22Rv1 (cell line): Measurements from ENCODE around the gene CROCC2.

Source experiments
- ZFX ChIP-seq: fragments of 450-650 bp; IDR thresholded peaks from 2 replicates; pipeline ENCODE4 v1.6.1; 2017; ENCODE audit warnings: antibody characterized with exemption, borderline replicate concordance
- TF ChIP-seq, protein P1 (sequence below): fragments of 450-650 bp; IDR thresholded peaks from 2 replicates; pipeline ENCODE4 v1.5.1; 2017; ENCODE audit warnings: mild to moderate bottlenecking

DNA sequence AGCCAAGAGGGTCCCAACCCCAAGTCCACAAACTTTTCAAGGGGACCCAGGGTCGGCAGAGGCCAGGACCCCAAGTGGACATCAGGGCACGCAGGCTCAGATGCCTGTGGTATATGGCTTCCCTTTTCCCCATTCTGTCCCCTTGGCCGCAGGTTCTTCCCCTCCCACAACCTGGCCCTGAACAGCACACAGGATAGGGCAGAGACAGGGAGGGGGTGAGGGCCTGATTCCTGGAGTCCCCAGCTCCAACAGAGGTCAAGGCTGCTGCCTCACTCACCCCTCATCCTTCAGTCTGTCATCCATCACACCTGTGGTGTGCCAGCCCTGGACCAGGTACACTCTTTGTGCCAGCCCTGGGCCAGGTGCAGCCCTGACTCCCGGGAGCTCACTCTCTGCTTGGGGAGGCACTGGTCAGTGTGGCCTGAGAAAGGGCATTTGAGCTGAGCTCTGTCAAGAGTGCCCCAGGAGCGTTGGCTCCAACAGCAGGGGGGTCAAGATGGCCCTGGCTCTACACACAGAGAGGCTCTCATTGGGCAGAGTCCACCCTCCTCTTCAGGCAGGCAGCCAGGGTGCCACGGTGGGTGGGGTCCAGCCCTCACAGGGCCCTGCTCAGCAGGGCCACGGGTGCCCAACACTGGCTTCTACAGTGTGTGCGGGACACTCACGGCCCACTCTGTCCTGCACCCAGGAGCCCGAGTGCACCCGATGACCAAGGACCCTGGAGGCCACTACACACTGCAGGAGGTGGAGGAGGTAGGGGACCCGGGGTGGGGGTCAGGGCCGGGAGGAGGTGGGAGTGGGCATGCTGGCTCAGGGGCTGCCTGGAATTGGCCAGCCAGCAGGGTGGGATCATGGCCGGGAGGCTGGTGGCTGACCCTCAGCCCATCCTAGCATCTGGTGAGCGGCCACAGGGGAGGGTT is 35.9 kb upstream of the CROCC2 start:
- TF ChIP-seq, protein P1, sequence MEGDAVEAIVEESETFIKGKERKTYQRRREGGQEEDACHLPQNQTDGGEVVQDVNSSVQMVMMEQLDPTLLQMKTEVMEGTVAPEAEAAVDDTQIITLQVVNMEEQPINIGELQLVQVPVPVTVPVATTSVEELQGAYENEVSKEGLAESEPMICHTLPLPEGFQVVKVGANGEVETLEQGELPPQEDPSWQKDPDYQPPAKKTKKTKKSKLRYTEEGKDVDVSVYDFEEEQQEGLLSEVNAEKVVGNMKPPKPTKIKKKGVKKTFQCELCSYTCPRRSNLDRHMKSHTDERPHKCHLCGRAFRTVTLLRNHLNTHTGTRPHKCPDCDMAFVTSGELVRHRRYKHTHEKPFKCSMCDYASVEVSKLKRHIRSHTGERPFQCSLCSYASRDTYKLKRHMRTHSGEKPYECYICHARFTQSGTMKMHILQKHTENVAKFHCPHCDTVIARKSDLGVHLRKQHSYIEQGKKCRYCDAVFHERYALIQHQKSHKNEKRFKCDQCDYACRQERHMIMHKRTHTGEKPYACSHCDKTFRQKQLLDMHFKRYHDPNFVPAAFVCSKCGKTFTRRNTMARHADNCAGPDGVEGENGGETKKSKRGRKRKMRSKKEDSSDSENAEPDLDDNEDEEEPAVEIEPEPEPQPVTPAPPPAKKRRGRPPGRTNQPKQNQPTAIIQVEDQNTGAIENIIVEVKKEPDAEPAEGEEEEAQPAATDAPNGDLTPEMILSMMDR, result no peak
- TF ChIP-seq ZFX, result no peak
